AG04449 (cell line): ENCODE results near the gene ANKRD42.

Experiments used
- CTCF ChIA-PET: fragments of 350-600 bp; formaldehyde crosslinking; extraction: SDS; loops from one replicate; lab custom pipeline; 2021; ENCODE audit warnings: antibody characterized with exemption; lab: Yijun Ruan, JAX
- POLR2A ChIA-PET: fragments of 400-600, 350-600 bp; formaldehyde crosslinking; extraction: SDS; loops from one replicate; lab custom pipeline; 2020; ENCODE audit warnings: antibody characterized with exemption, inconsistent platforms; lab: Yijun Ruan, JAX
- DNase-seq: peaks from one replicate; pipeline ENCODE4 v3.0.0-alpha.2; 2010; ENCODE audit warnings: low read depth, low spot score
- H3K4me3 ChIP-seq: 2 replicates; pipeline ENCODE4 v1.5.1; 2011; ENCODE audit warnings: low read depth, mild to moderate bottlenecking, control low read depth, low read length
- TF ChIP-seq, protein P1 (sequence below): IDR thresholded peaks from one replicate; pipeline ENCODE4 v1.5.1; 2011; ENCODE audit warnings: mild to moderate bottlenecking, moderate library complexity, low read length, control low read depth, inconsistent platforms; ENCODE audit not compliant: insufficient read depth; ENCODE audit errors: missing control alignments

The ANKRD42 gene

GRCh38 chr11:83241291-83241946 lies 47.9 kb downstream of the ANKRD42 start:
- no peak overlapping the region for H3K4me3 ChIP-seq
- CTCF ChIA-PET, result interaction anchor here (1.0 to 4.4 kb wide), 7 partner anchors 9 to 581 kb away, joined by 3 to 33 read pairs (median 5); no protein-coding TSS in a partner anchor
- POLR2A ChIA-PET, result interaction anchor here (0.5 kb wide), 1 partner anchor 37 kb away, joined by 3 read pairs; no protein-coding TSS in a partner anchor
- TF ChIP-seq, protein P1, sequence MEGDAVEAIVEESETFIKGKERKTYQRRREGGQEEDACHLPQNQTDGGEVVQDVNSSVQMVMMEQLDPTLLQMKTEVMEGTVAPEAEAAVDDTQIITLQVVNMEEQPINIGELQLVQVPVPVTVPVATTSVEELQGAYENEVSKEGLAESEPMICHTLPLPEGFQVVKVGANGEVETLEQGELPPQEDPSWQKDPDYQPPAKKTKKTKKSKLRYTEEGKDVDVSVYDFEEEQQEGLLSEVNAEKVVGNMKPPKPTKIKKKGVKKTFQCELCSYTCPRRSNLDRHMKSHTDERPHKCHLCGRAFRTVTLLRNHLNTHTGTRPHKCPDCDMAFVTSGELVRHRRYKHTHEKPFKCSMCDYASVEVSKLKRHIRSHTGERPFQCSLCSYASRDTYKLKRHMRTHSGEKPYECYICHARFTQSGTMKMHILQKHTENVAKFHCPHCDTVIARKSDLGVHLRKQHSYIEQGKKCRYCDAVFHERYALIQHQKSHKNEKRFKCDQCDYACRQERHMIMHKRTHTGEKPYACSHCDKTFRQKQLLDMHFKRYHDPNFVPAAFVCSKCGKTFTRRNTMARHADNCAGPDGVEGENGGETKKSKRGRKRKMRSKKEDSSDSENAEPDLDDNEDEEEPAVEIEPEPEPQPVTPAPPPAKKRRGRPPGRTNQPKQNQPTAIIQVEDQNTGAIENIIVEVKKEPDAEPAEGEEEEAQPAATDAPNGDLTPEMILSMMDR, result peak; percentile 61
- no peak for DNase-seq

- ChIA-PET CTCF (interaction anchor here (0.8 to 4.7 kb wide), 27 partner anchors 8 to 571 kb away, joined by 3 to 94 read pairs (median 8); partner anchors contain the start of genes DDIAS and PRCP), POLR2A (no interaction called here)
- no peak for DNase-seq
- TF ChIP-seq, protein P1, result no peak
- H3K4me3 ChIP-seq, result no peak overlapping the region
Observed at GRCh38 chr11:83249445-83249844, 55.9 kb downstream of the ANKRD42 start.

DNA sequence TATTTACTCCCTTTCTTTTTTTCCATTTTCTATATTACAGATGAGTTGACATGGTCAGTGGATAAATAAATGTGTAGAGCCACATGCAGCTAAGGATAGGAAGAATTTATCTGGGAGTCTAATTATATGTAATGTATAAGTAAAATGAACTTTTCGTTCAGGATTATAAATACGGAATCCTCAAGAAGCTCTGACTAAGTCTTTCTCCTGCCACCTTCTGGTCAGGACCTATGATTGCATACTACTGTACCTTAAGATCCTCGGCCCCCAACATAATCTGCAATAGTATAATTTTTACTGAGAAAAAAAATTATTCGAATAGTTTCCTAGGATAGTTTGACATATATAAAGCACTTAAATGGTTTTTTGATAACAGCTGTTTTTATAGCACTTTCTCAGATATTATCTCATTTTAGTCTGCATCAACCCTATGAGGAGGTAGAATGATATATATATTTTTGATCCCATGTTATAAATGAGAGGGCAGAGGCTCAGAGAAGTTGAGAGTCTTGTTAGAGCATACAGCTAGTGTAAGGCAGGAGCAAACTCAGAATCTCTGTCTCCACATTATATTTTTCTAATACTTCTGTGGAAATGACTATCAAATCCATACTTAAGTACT lies 56.6 kb downstream of the ANKRD42 start:
- no peak for DNase-seq
- TF ChIP-seq, protein P1, result peak; percentile 53
- ChIA-PET POLR2A (interaction anchor here (0.6 kb wide), 1 partner anchor 342 kb away, joined by 3 read pairs; no protein-coding TSS in a partner anchor), CTCF (interaction anchor here (0.7 to 4.7 kb wide), 36 partner anchors 8 to 577 kb away, joined by 3 to 94 read pairs (median 5); partner anchors contain the start of genes DDIAS and PRCP)
- H3K4me3 ChIP-seq, result no peak overlapping the region

GRCh38 chr11:83252266-83252665 lies 58.8 kb downstream of the ANKRD42 start:
- no peak for DNase-seq
- TF ChIP-seq, protein P1, result no peak
- CTCF ChIA-PET, result interaction anchor here (0.8 to 2.0 kb wide), 6 partner anchors 9 to 567 kb away, joined by 3 to 15 read pairs (median 4); no protein-coding TSS in a partner anchor
- no peak overlapping the region for H3K4me3 ChIP-seq
- POLR2A ChIA-PET, result no interaction called here

DNA sequence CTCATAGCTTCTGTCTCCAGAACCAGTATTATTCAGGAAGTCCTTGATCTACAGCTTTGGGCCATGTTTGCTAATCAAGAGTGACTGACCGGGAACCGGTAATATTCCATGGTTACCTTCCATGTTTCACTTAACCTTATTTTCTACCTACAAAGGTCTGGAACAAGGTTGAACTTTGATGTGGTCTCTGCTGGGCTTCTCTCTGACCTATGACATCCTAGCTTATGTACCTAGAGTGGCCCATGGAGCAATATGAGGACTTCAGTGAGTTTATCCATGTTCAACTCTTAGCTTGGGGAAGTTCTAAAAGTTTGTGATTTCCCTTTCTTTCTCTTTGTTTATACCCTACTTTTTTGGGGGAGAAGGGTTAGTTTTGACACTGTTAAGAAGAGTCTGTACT lies 59.4 kb downstream of the ANKRD42 start:
- ChIA-PET CTCF (interaction anchor here (0.8 to 2.0 kb wide), 6 partner anchors 9 to 567 kb away, joined by 3 to 15 read pairs (median 4); no protein-coding TSS in a partner anchor), POLR2A (no interaction called here)
- TF ChIP-seq, protein P1, result no peak
- no peak for DNase-seq
- H3K4me3 ChIP-seq, result no peak overlapping the region

- ChIA-PET CTCF (interaction anchor here (1.2 to 1.8 kb wide), 3 partner anchors 28 to 387 kb away, joined by 3 to 4 read pairs (median 3); no protein-coding TSS in a partner anchor), POLR2A (no interaction called here)
- DNase-seq, result no peak
- TF ChIP-seq, protein P1, result no peak
- no peak overlapping the region for H3K4me3 ChIP-seq
Observed at GRCh38 chr11:83255366-83255765, 61.9 kb downstream of the ANKRD42 start.
